ENCODE results near the gene ADCY9. TPM values are rescaled to one million over a fixed set of nuclear protein-coding genes. Genes with fewer than 3 reads are reported as not detected.
A peak's percentile ranks its signal among the peaks of the same experiment; 100 is the strongest.

Gene ADCY9
- total RNA-seq, 1 donor from 2014 or later = 12.0 TPM

DNA sequence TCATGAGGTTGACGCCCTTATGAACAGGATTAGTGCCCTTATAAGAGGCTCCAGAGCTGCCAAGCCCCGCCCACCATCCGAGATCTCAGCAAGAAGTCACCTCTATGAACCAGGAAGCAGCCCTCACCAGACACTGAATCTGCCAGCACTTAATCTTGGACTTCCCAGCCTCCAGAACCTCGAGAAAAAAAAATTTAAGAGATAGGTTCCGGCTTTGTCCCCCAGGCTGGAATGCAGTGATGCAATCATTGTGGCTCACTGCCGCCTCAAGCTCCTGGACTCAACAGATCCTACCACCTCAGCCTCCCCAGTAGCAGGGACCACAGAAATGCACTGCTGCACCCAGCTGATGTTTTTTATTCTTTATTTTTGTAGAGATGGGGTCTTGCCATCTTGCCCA is 22.5 kb upstream of the ADCY9 start:
- no peaks in the 10 kb centered on the region for H3K27me3 ChIP-seq (ENCODE audit: control insufficient read depth, insufficient read depth, low read length)
- no peaks in the 10 kb centered on the region for H3K36me3 ChIP-seq (ENCODE audit: control insufficient read depth, insufficient read depth, low read length)
- DNase-seq (ENCODE audit: low read depth) = no peak
- H3K4me3 ChIP-seq (ENCODE audit: low read depth, low read length) = no peak overlapping the region
- no peak for TF ChIP-seq CTCF (IDR thresholded peaks at IDR 0.05; ENCODE audit: insufficient read depth, low read length, poor library complexity, severe bottlenecking)

GRCh38 chr16:4137438-4137837 is 21.2 kb upstream of the ADCY9 start:
- no peak for DNase-seq (ENCODE audit: low read depth)
- Histone ChIP-seq H3K27me3 (ENCODE audit: control insufficient read depth, insufficient read depth, low read length) (no peaks in the 10 kb centered on the region), H3K36me3 (ENCODE audit: control insufficient read depth, insufficient read depth, low read length) (no peaks in the 10 kb centered on the region), H3K4me3 (ENCODE audit: low read depth, low read length) (no peak overlapping the region)
- TF ChIP-seq CTCF (IDR thresholded peaks at IDR 0.05; ENCODE audit: insufficient read depth, low read length, poor library complexity, severe bottlenecking) = no peak

GRCh38 chr16:4136229-4136813 is 20.1 kb upstream of the ADCY9 start:
- H3K4me3 ChIP-seq (ENCODE audit: low read depth, low read length) = no peak overlapping the region
- no peaks in the 10 kb centered on the region for H3K36me3 ChIP-seq (ENCODE audit: control insufficient read depth, insufficient read depth, low read length)
- DNase-seq (ENCODE audit: low read depth) = peak; percentile 32
- no peak for TF ChIP-seq CTCF (IDR thresholded peaks at IDR 0.05; ENCODE audit: insufficient read depth, low read length, poor library complexity, severe bottlenecking)
- no peaks in the 10 kb centered on the region for H3K27me3 ChIP-seq (ENCODE audit: control insufficient read depth, insufficient read depth, low read length)

- H3K27me3 ChIP-seq (ENCODE audit: control insufficient read depth, insufficient read depth, low read length) = no peaks in the 10 kb centered on the region
- no peak overlapping the region for H3K4me3 ChIP-seq (ENCODE audit: low read depth, low read length)
- no peaks in the 10 kb centered on the region for H3K36me3 ChIP-seq (ENCODE audit: control insufficient read depth, insufficient read depth, low read length)
- no peak for TF ChIP-seq CTCF (IDR thresholded peaks at IDR 0.05; ENCODE audit: insufficient read depth, low read length, poor library complexity, severe bottlenecking)
- DNase-seq (ENCODE audit: low read depth) = no peak
These were observed 19.3 kb upstream of the ADCY9 start for GRCh38 chr16:4135537-4135936.

DNA sequence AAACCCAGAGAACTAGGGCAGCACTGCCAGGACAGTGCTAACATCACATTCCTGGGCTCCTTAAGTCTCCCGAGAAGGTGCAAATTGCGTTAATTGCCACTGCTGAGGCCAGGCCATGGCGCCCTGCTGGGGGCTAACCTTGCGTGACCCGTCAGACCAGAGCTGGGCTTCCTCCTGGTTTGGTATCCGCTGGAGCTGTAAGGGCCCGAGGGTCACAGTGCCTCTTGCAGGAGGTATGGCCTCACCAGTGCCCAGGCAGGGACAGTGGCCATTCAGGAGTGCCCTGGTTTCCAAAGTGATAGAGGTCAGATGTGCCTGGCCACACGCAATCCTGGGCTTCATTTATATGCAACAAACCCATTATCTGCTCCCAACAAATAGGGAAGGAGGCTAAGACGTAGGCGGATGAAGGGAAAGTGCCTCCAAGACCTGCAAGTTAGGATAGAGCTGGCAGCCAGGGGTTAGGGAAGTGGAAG is 17.7 kb upstream of the ADCY9 start:
- Histone ChIP-seq H3K4me3 (ENCODE audit: low read depth, low read length) (no peak overlapping the region), H3K27me3 (ENCODE audit: control insufficient read depth, insufficient read depth, low read length) (no peaks in the 10 kb centered on the region), H3K36me3 (ENCODE audit: control insufficient read depth, insufficient read depth, low read length) (no peaks in the 10 kb centered on the region)
- TF ChIP-seq CTCF (IDR thresholded peaks at IDR 0.05; ENCODE audit: insufficient read depth, low read length, poor library complexity, severe bottlenecking) = no peak
- no peak for DNase-seq (ENCODE audit: low read depth)

DNA sequence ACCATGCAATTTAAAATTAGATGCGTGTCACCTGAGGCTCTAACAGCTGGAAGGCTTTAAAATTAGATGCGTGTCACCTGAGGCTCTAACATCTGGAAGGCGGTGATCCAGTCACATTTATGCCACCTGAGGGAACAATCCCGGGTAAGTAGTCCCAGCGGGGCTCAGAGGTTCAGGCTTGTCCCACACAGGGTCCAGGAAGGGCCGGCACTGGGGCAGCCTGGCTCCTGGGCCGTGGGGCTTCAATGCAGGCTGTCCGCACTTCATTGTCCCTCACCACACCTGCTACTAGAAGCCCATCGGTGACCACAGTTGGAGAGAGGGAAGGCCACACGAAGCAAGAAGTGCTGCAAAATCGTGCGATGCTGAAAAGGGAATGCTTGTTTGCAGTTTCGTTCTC is 15.4 kb upstream of the ADCY9 start:
- Histone ChIP-seq H3K36me3 (ENCODE audit: control insufficient read depth, insufficient read depth, low read length) (no peaks in the 10 kb centered on the region), H3K4me3 (ENCODE audit: low read depth, low read length) (no peak overlapping the region), H3K27me3 (ENCODE audit: control insufficient read depth, insufficient read depth, low read length) (no peaks in the 10 kb centered on the region)
- TF ChIP-seq CTCF (IDR thresholded peaks at IDR 0.05; ENCODE audit: insufficient read depth, low read length, poor library complexity, severe bottlenecking) = no peak
- DNase-seq (ENCODE audit: low read depth) = no peak
